Mesothelial cell of epicardium (in vitro differentiated cells): Measurements from ENCODE around the gene CELF5. TPM values are rescaled to one million over a fixed set of nuclear protein-coding genes. Genes with fewer than 3 reads are reported as not detected.

Experiments used
- DNase-seq, 2 experiments: peaks; one replicate each; pipeline ENCODE4 v3.0.0; 2021; ENCODE audit warnings: low spot score in 2 of 2; ENCODE audit not compliant: unreplicated experiment in 2 of 2
- H3K27ac Mint-ChIP-seq: 2 replicates; pipeline ENCODE4 v1.8.0; 2021; ENCODE audit warnings: mixed read lengths
- H3K27me3 Mint-ChIP-seq: 2 replicates; pipeline ENCODE4 v1.8.0; 2021; ENCODE audit warnings: low read depth, mixed read lengths
- H3K36me3 Mint-ChIP-seq: 2 replicates; pipeline ENCODE4 v1.8.0; 2021; ENCODE audit warnings: mixed read lengths
- H3K4me1 Mint-ChIP-seq: 2 replicates; pipeline ENCODE4 v1.8.0; 2021; ENCODE audit warnings: mixed read lengths
- H3K4me3 Mint-ChIP-seq: 2 replicates; pipeline ENCODE4 v1.8.0; 2021; ENCODE audit warnings: mild to moderate bottlenecking, moderate library complexity, mixed read lengths
- H3K9me3 Mint-ChIP-seq: 2 replicates; pipeline ENCODE4 v1.8.0; 2021; ENCODE audit warnings: mixed read lengths
- CTCF ChIP-seq: fragments of 200-600 bp; sonication (generic); IDR thresholded peaks from one replicate; pipeline ENCODE4 v1.5.0; 2021; ENCODE audit warnings: antibody characterized with exemption; ENCODE audit not compliant: unreplicated experiment
- total RNA-seq: library from RNA; stranded (reverse); gene quantifications from 3 replicates; pipeline ENCODE4 v1.2.1, GENCODE V29; 2021

CELF5 gene
- total RNA-seq = 2.3 to 2.6 TPM (median 2.4 TPM) in 3 replicates

GRCh38 chr19:3224346-3225168 lies at the start of gene CELF5:
TSS of gene CELF5 (plus strand) at chr19:3224661. CDS start at chr19:3224740, 79 bp downstream.
- Mint-ChIP-seq H3K27me3 (peaks cover 50% of the 10 kb centered on the region), H3K4me3 (peak within 1 kb of the TSS; percentile 51), H3K36me3 (no peaks in the 10 kb centered on the region), H3K4me1 (no peaks in the 10 kb centered on the region), H3K9me3 (no peaks in the 10 kb centered on the region), H3K27ac (no peak within 1 kb of the TSS)
- DNase-seq = peak; percentile 56 to 71
- peak; percentile 63 for TF ChIP-seq CTCF

DNA sequence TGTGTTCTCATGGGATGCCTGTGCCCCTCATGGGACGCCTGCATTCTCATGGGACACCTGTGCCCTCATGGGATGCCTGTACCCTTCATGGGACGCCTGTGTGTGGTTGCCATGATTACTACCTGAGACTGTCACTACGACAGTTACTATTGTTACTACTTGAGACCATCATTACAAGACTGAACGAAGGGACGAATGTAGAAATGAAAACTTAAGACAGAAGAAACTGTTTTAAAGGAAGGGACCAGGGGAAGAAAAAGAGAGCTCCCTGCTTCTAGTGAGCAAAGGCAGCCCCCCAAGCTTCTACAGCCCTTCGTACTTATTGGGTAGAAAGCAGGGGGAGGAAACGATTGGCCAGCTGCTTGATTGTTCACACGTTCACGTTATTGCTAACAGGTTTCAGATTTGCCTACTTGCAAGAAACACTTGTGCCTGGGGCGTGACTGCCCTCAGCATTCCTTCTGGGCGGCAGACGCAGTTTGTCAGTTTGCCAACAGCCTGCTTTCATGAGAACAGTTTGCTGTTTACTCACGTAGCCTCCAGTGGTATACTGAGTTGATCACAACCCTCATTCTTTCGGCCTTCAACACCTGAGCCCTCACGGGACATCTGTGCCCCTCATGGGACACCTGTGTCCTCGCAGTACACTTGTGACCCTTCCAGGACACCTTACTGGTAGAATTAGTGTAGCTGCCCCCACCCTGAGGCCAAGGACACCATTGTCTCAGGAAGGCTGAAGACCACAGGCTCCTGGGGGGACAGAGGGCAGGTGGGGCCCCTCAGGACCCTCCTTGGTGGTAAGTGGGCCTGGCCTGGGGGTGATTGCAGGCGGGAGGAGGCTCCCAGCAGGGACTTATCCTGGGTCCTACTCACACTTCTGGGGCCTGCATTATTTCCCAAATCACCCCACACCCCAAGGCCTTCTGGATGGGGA lies 48.4 kb upstream of the CELF5 start:
- H3K36me3 Mint-ChIP-seq = no peaks in the 10 kb centered on the region
- H3K4me3 Mint-ChIP-seq = no peak overlapping the region
- H3K27me3 Mint-ChIP-seq = peaks cover 3% of the 10 kb centered on the region
- no peak overlapping the region for H3K27ac Mint-ChIP-seq
- H3K9me3 Mint-ChIP-seq = no peaks in the 10 kb centered on the region
- H3K4me1 Mint-ChIP-seq = no peaks in the 10 kb centered on the region
- no peak for DNase-seq
- TF ChIP-seq CTCF = no peak

DNA sequence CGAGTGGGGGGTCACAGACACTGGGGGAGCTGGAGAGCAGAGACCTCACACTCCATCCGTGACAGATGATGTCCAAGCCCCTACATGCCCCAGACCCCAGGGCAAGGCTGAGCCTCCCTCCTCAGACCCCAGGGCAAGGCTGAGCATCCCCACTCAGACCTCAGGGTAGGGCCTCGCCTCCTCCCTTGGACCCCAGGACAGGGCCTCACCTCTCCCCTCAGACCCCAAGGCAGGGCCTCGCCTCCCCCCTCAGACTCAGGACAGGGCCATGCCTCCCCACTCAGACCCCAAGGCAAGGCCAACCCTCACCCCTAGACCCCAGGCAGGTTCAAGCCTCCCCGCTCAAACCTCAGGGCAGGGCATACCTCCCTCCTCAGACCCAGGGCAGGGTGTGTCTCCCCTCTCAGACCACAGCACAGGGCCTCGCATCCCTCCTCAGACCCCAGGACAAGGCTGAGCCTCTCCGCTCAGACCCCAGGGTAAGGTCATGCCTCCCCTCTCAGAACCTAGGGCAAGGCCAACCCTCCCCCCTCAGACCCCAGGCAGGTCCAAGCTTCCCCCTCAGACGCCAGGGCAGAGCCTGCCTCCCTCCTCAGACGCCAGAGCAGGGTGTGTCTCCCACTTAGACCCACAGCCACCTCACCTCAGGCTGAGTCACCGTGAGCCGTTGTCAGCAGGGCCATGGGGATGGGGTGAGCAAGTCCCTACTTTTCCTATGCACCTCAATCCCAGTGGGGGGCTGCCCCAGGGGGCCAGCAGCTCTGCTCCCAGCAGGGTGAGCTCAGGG lies 47.6 kb upstream of the CELF5 start:
- no peaks in the 10 kb centered on the region for H3K36me3 Mint-ChIP-seq
- H3K27me3 Mint-ChIP-seq = no peaks in the 10 kb centered on the region
- no peaks in the 10 kb centered on the region for H3K9me3 Mint-ChIP-seq
- H3K27ac Mint-ChIP-seq = no peak overlapping the region
- no peak for TF ChIP-seq CTCF
- no peak for DNase-seq
- no peak overlapping the region for H3K4me3 Mint-ChIP-seq
- no peaks in the 10 kb centered on the region for H3K4me1 Mint-ChIP-seq

DNA sequence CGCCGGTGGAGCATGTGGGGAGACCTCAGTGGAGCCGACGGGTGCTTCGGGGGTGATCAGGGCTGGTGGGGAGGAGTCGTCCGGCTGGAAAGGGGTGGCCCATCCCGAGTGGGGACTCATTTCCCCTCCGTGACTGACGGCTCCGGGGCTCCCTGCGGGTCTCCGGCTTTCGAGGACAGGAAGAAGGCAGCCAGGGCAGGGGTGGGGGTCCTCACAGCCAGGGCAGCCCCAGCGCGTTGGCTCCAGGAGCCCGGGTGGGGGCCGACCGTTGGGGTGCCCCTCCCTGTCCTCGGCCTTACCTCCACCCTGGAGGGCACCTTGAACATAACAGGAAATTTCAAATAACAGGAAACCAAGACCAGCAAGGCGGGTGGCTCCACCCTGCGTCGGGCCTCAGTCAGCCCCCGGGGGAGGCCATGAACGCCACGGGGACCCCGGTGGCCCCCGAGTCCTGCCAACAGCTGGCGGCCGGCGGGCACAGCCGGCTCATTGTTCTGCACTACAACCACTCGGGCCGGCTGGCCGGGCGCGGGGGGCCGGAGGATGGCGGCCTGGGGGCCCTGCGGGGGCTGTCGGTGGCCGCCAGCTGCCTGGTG lies 46.0 kb upstream of the CELF5 start, which contains the start of gene S1PR4:
TSS of gene S1PR4 (plus strand) at position 393 of the 596 bp plus-strand sequence. CDS start at position 417, 24 bp downstream.
- Mint-ChIP-seq H3K36me3 (no peaks in the 10 kb centered on the region), H3K4me1 (no peaks in the 10 kb centered on the region), H3K9me3 (no peaks in the 10 kb centered on the region), H3K27ac (no peak within 1 kb of the TSS), H3K4me3 (no peak within 1 kb of the TSS), H3K27me3 (no peaks in the 10 kb centered on the region)
- DNase-seq = no peak
- no peak for TF ChIP-seq CTCF
